H9 (cell line): ENCODE data around the gene KCND1. TPM values are rescaled to one million over a fixed set of nuclear protein-coding genes. Genes with fewer than 3 reads are reported as not detected.

ENCODE experiments used
- DNase-seq: peaks from one replicate; pipeline ENCODE4 v3.0.0-alpha.2; 2017
- H2AFZ ChIP-seq: one replicate; pipeline ENCODE4 v1.6.1; 2013; ENCODE audit warnings: mild to moderate bottlenecking, low read length, control low read depth, moderate library complexity
- H2AK5ac ChIP-seq: 2 replicates; pipeline ENCODE4 v1.6.1; 2013; ENCODE audit warnings: low read length, control low read depth, mixed read lengths; ENCODE audit not compliant: insufficient read length
- H2BK120ac ChIP-seq: one replicate; pipeline ENCODE4 v1.6.1; 2013; ENCODE audit warnings: low read depth, mild to moderate bottlenecking, low read length, control low read depth, inconsistent platforms; ENCODE audit not compliant: poor library complexity, severe bottlenecking
- H2BK12ac ChIP-seq: 2 replicates; pipeline ENCODE4 v1.6.1; 2013; ENCODE audit warnings: low read length, control low read depth, mixed read lengths, low read depth; ENCODE audit not compliant: insufficient read length
- H2BK15ac ChIP-seq: 2 replicates; pipeline ENCODE4 v1.6.1; 2013; ENCODE audit warnings: low read depth, low read length, control low read depth
- H2BK20ac ChIP-seq: one replicate; pipeline ENCODE4 v1.6.1; 2013; ENCODE audit warnings: low read depth, mild to moderate bottlenecking, low read length, control low read depth, inconsistent platforms; ENCODE audit not compliant: poor library complexity, severe bottlenecking
- H2BK5ac ChIP-seq: 2 replicates; pipeline ENCODE4 v1.6.1; 2013; ENCODE audit warnings: low read length, control low read depth, mixed read lengths; ENCODE audit not compliant: insufficient read length
- H3K14ac ChIP-seq: 2 replicates; pipeline ENCODE4 v1.6.1; 2013; ENCODE audit warnings: low read length, control low read depth; ENCODE audit not compliant: insufficient read depth
- H3K18ac ChIP-seq: 2 replicates; pipeline ENCODE4 v1.6.1; 2013; ENCODE audit warnings: low read depth, mild to moderate bottlenecking, mixed read lengths, low read length, control low read depth; ENCODE audit not compliant: insufficient read length
- H3K23ac ChIP-seq: 2 replicates; pipeline ENCODE4 v1.6.1; 2013; ENCODE audit warnings: low read length, control low read depth, mixed read lengths, low read depth; ENCODE audit not compliant: insufficient read length
- H3K23me2 ChIP-seq: 2 replicates; pipeline ENCODE4 v1.6.1; 2013; ENCODE audit warnings: low read depth, mild to moderate bottlenecking, mixed read lengths, low read length, control low read depth; ENCODE audit not compliant: insufficient read length, poor library complexity, severe bottlenecking
- H3K27ac ChIP-seq: 2 replicates; pipeline ENCODE4 v1.5.1; 2013; ENCODE audit warnings: low read length, control low read depth, mixed read lengths, low read depth; ENCODE audit not compliant: insufficient read length
- H3K27me3 ChIP-seq: 2 replicates; pipeline ENCODE4 v1.6.1; 2013; ENCODE audit warnings: low read length, control low read depth, inconsistent platforms; ENCODE audit not compliant: insufficient read depth
- H3K4ac ChIP-seq: 2 replicates; pipeline ENCODE4 v1.6.1; 2013; ENCODE audit warnings: low read depth, mild to moderate bottlenecking, control low read depth, inconsistent platforms, low read length, moderate library complexity
- H3K4me1 ChIP-seq: 2 replicates; pipeline ENCODE4 v1.6.1; 2013; ENCODE audit warnings: low read length, control low read depth, inconsistent platforms; ENCODE audit not compliant: insufficient read depth
- H3K4me2 ChIP-seq: 2 replicates; pipeline ENCODE4 v1.6.1; 2013; ENCODE audit warnings: low read length, control low read depth, mixed read lengths; ENCODE audit not compliant: insufficient read length, insufficient read depth
- H3K56ac ChIP-seq: 2 replicates; pipeline ENCODE4 v1.6.1; 2013; ENCODE audit warnings: low read depth, mild to moderate bottlenecking, mixed read lengths, low read length, control low read depth; ENCODE audit not compliant: insufficient read length
- H3K79me1 ChIP-seq: 2 replicates; pipeline ENCODE4 v1.6.1; 2013; ENCODE audit warnings: low read depth, mild to moderate bottlenecking, moderate library complexity, low read length, control low read depth, inconsistent platforms; ENCODE audit not compliant: insufficient read depth, poor library complexity, severe bottlenecking
- H3K79me2 ChIP-seq: 2 replicates; pipeline ENCODE4 v1.6.1; 2013; ENCODE audit warnings: low read length, control low read depth, inconsistent platforms; ENCODE audit not compliant: insufficient read depth
- H3K9ac ChIP-seq: 2 replicates; pipeline ENCODE4 v1.6.1; 2013; ENCODE audit warnings: low read length, control low read depth, mixed read lengths; ENCODE audit not compliant: insufficient read length; ENCODE audit errors: extremely low read depth
- H3K9me3 ChIP-seq: one replicate; pipeline ENCODE4 v1.6.1; 2013; ENCODE audit warnings: low read depth, low read length, inconsistent platforms; ENCODE audit not compliant: control insufficient read depth
- H3T11ph ChIP-seq: one replicate; pipeline ENCODE4 v1.6.1; 2013; ENCODE audit warnings: mild to moderate bottlenecking, low read length, control low read depth, inconsistent platforms
- H4K20me1 ChIP-seq: one replicate; pipeline ENCODE4 v1.6.1; 2013; ENCODE audit not compliant: control insufficient read depth, insufficient read length, insufficient read depth
- H4K5ac ChIP-seq: 2 replicates; pipeline ENCODE4 v1.6.1; 2013; ENCODE audit warnings: low read depth, mild to moderate bottlenecking, mixed read lengths, low read length, control low read depth; ENCODE audit not compliant: insufficient read length
- H4K8ac ChIP-seq: replicated peaks from 2 replicates; pipeline ENCODE4 v1.6.1; 2013; ENCODE audit warnings: low read length, control low read depth, mixed read lengths, low read depth; ENCODE audit not compliant: insufficient read length
- H4K91ac ChIP-seq: 2 replicates; pipeline ENCODE4 v1.6.1; 2013; ENCODE audit warnings: low read depth, mild to moderate bottlenecking, moderate library complexity, mixed read lengths, low read length, control low read depth; ENCODE audit not compliant: insufficient read length
- H3K27ac Mint-ChIP-seq, 3 experiments: 2 replicates in 2 of 3; 3 replicates in 1 of 3; pipeline ENCODE4 v1.8.0; 2020 to 2021; ENCODE audit warnings: mixed read lengths in 3 of 3, mild to moderate bottlenecking in 1 of 3, moderate library complexity in 1 of 3
- H3K27me3 Mint-ChIP-seq: 2 replicates; pipeline ENCODE4 v1.8.0; 2021; ENCODE audit warnings: low read depth, mild to moderate bottlenecking, moderate library complexity, mixed read lengths
- H3K36me3 Mint-ChIP-seq, 3 experiments: 2 replicates in 2 of 3; 3 replicates in 1 of 3; pipeline ENCODE4 v1.8.0; 2020 to 2021; ENCODE audit warnings: low read depth in 3 of 3, mixed read lengths in 3 of 3; ENCODE audit not compliant: insufficient read depth in 1 of 3
- H3K4me1 Mint-ChIP-seq, 2 experiments: 2 replicates each; pipeline ENCODE4 v1.8.0; 2020; ENCODE audit warnings: mixed read lengths in 2 of 2
- H3K4me3 Mint-ChIP-seq, 2 experiments: 2 replicates in 1 of 2; 3 replicates in 1 of 2; pipeline ENCODE4 v1.8.0; 2020 to 2021; ENCODE audit warnings: mild to moderate bottlenecking in 2 of 2, mixed read lengths in 2 of 2, moderate library complexity in 1 of 2
- H3K9me3 Mint-ChIP-seq, 2 experiments: 2 replicates in 1 of 2; 3 replicates in 1 of 2; pipeline ENCODE4 v1.8.0; 2020; ENCODE audit warnings: mild to moderate bottlenecking in 2 of 2, mixed read lengths in 2 of 2, moderate library complexity in 1 of 2
- CTCF ChIP-seq: fragments of 200-600 bp; sonication (generic); conservative IDR thresholded peaks from 3 replicates; pipeline ENCODE4 v1.8.0; 2021; ENCODE audit warnings: antibody characterized with exemption, mild to moderate bottlenecking
- WGBS: extraction: QIAGEN DNeasy Blood & Tissue Kit; methylation state at CpG from one replicate; pipeline ENCODE4 v1.1.7; 2013; ENCODE audit warnings: missing lambda C conversion rate, low lambda C conversion rate, mixed read lengths; ENCODE audit not compliant: insufficient read length; ENCODE audit errors: extremely low coverage; 5-methylcytosine and 5-hydroxymethylcytosine counted together
- total RNA-seq: library from RNA; stranded (reverse); gene quantifications from 2 replicates; pipeline ENCODE4 v1.2.1, GENCODE V29; 2021

KCND1 gene
- total RNA-seq, 1 experiment from 2014 or later, result 5.7 TPM

DNA sequence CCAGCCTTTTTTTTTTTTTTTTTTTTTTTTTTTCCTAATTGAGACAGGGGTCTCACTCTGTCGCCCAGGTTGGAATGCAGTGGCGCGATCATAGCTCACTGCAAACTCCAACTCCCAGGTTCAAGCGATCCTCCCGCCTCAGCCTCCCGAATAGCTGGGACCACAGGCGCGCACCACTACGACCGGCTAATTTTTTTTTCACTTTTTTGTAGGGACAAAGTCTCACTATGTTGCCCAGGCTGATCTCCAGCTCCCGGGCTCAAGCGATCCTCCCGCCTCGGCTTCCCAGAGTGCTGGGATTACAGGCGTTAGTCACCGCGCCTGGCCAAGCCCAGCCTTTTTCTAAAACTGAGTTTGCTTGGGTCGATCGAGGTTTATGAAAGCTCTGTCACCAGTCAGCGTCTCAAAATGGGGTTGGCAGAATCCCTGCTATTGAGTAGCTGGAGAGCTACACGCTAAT, 13.0 kb downstream of the KCND1 start:
- H3K79me1 ChIP-seq, result peaks cover 16% of the 10 kb centered on the region

More for the DNA sequence above, 13.0 kb downstream of the KCND1 start:
- H2BK20ac ChIP-seq, result no peak overlapping the region
- no peak for TF ChIP-seq CTCF
- peaks cover 18% of the 10 kb centered on the region; the same call in 1 of the 2 replicates for H3K79me2 ChIP-seq
- H2AK5ac ChIP-seq, result no peak overlapping the region
- 0 out of 2 replicates have a peak overlapping the region, but pooled peaks have one; percentile 47 for H3K14ac ChIP-seq
- no peak overlapping the region for H3K27ac ChIP-seq
- no peak overlapping the region for H2BK120ac ChIP-seq
- no peaks in the 10 kb centered on the region for H3K9me3 ChIP-seq
- H2BK5ac ChIP-seq, result no peak overlapping the region
- H3K4me3 Mint-ChIP-seq, result peak overlapping the region; percentile 97 to 99
- H2BK15ac ChIP-seq, result no peak overlapping the region
- no peak for DNase-seq
- no peak overlapping the region for H3K4ac ChIP-seq
- H3T11ph ChIP-seq, result no peak overlapping the region
- peaks cover 6% of the 10 kb centered on the region for H3K23me2 ChIP-seq
- no peak overlapping the region for H4K8ac ChIP-seq
- peaks cover 3% of the 10 kb centered on the region for H4K20me1 ChIP-seq
- H4K91ac ChIP-seq, result no peak overlapping the region
- H3K27me3 ChIP-seq, result no peaks in the 10 kb centered on the region
- peaks cover 73 to 75% of the 10 kb centered on the region in 2 experiments for H3K9me3 Mint-ChIP-seq
- H3K27me3 Mint-ChIP-seq, result peaks cover 1% of the 10 kb centered on the region
- H3K9ac ChIP-seq, result peak overlapping the region; percentile 87
- no peak overlapping the region for H3K18ac ChIP-seq
- no peak overlapping the region for H4K5ac ChIP-seq
- H3K4me1 ChIP-seq, result peaks cover 2% of the 10 kb centered on the region; the same call in 1 of the 2 replicates
- peaks cover 0 to 16% of the 10 kb centered on the region in 2 experiments; a peak in 2 of 4 replicates for H3K4me1 Mint-ChIP-seq
- peak overlapping the region; percentile 59 to 95 (median 93); a peak in 4 of 7 replicates for H3K27ac Mint-ChIP-seq
- no peak overlapping the region for H3K56ac ChIP-seq
- peak overlapping the region; percentile 86 for H3K4me2 ChIP-seq
- H2AFZ ChIP-seq, result no peak overlapping the region
- peak overlapping the region; percentile 22 for H2BK12ac ChIP-seq
- H3K23ac ChIP-seq, result no peak overlapping the region
- no CpG with 5 or more reads among the region's 21 CpGs for WGBS
- H3K36me3 Mint-ChIP-seq, result peaks cover 17 to 47% (median 29%) of the 10 kb centered on the region in 3 experiments
